A549 (cell line): ENCODE data around the gene EXOG. TPM values are rescaled to one million over a fixed set of nuclear protein-coding genes. Genes with fewer than 3 reads are reported as not detected.

Experiments used
- ATAC-seq, 2 experiments: fragments of 200-7000 bp in 1 of 2; fragments of >200 bp in 1 of 2; cut with Nextera tagmentation in 1 of 2; cut with Tn5 transposase in 1 of 2; 3 replicates each; pipeline versions ENCODE4 v1.8.0 to v1.9.1; 2018 to 2020; ENCODE audit warnings: mild to moderate bottlenecking in 1 of 2, moderate library complexity in 1 of 2
- CTCF ChIA-PET: fragments of 300-600 bp; sonication (Branson Sonifier 250); formaldehyde crosslinking; extraction: SDS; loops from one replicate; lab custom pipeline; 2021; ENCODE audit warnings: antibody characterized with exemption, inconsistent platforms; lab: Yijun Ruan, JAX
- POLR2A ChIA-PET: fragments of 350-600 bp; formaldehyde crosslinking; extraction: SDS; loops from one replicate; lab custom pipeline; 2021; ENCODE audit warnings: antibody characterized with exemption, inconsistent platforms; lab: Yijun Ruan, JAX
- DNase-seq, 2 experiments: peaks; one replicate each; pipeline versions ENCODE4 v3.0.0 to v3.0.0-alpha.2; 2011 to 2016; ENCODE audit warnings: low read depth in 1 of 2, low spot score in 1 of 2
- FAIRE-seq: peaks from 2 replicates; lab custom pipeline; 2011; peaks lifted over from hg19 to GRCh38; lab: Jason Lieb, UNC
- H3K27ac ChIP-seq, 2 experiments: fragments of >200 bp; sonication (Bioruptor Twin); formaldehyde crosslinking; 3 replicates each; pipeline ENCODE4 v1.5.1; 2016 to 2017
- H3K4me1 ChIP-seq: fragments of >200 bp; sonication (Bioruptor Twin); formaldehyde crosslinking; 3 replicates; pipeline ENCODE4 v1.6.1; 2016
- H3K4me2 ChIP-seq: fragments of >200 bp; sonication (Bioruptor Twin); formaldehyde crosslinking; 3 replicates; pipeline ENCODE4 v1.6.1; 2016
- H3K4me3 ChIP-seq: fragments of >200 bp; sonication (Bioruptor Twin); formaldehyde crosslinking; 3 replicates; pipeline ENCODE4 v1.5.1; 2016
- H3K9me3 ChIP-seq: fragments of >200 bp; sonication (Bioruptor Twin); formaldehyde crosslinking; 3 replicates; pipeline ENCODE4 v1.6.1; 2016
- BHLHE40 ChIP-seq: IDR thresholded peaks from 2 replicates; pipeline ENCODE4 v1.6.1; 2012; ENCODE audit warnings: low read depth, low read length, inconsistent platforms
- CHD2 ChIP-seq: fragments of 150-350 bp; IDR thresholded peaks from 2 replicates; pipeline ENCODE4 v1.6.1; 2014; ENCODE audit warnings: low read length; ENCODE audit not compliant: partially characterized antibody
- CHD4 ChIP-seq: fragments of 200-600 bp; sonication (generic); IDR thresholded peaks from 2 replicates; pipeline ENCODE4 v1.6.1; 2016; ENCODE audit warnings: antibody characterized with exemption, mild to moderate bottlenecking, borderline replicate concordance
- E2F6 ChIP-seq: IDR thresholded peaks from 2 replicates; pipeline ENCODE4 v1.6.1; 2012; ENCODE audit warnings: low read depth, borderline replicate concordance
- EHF ChIP-seq: fragments of 250-450 bp; sonication (Bioruptor Pico); IDR thresholded peaks from 2 replicates; pipeline ENCODE4 v1.5.0; 2020; ENCODE audit warnings: mild to moderate bottlenecking
- ELK1 ChIP-seq: fragments of 150-350 bp; IDR thresholded peaks from 2 replicates; pipeline ENCODE4 v1.6.1; 2014; ENCODE audit warnings: low read depth, mild to moderate bottlenecking, low read length
- ESRRA ChIP-seq: fragments of 150-350 bp; IDR thresholded peaks from 2 replicates; pipeline ENCODE4 v1.6.1; 2014; ENCODE audit warnings: mild to moderate bottlenecking, low read length, borderline replicate concordance
- FOSL2 ChIP-seq, 2 experiments: fragments of 450-650 bp in 1 of 2; fragments of >200 bp in 1 of 2; sonication (Bioruptor Twin) in 1 of 2; formaldehyde crosslinking; IDR thresholded peaks; 2 replicates each; pipeline versions ENCODE4 v1.5.0 to v1.6.1; 2016 to 2020; ENCODE audit warnings: mild to moderate bottlenecking in 1 of 2, moderate library complexity in 1 of 2
- FOXS1 ChIP-seq: fragments of 250-450 bp; sonication (Bioruptor Pico); IDR thresholded peaks from 2 replicates; pipeline ENCODE4 v1.5.0; 2020; ENCODE audit warnings: mild to moderate bottlenecking, moderate library complexity
- HEYL ChIP-seq: fragments of 250-450 bp; sonication (Bioruptor Pico); IDR thresholded peaks from 2 replicates; pipeline ENCODE4 v1.8.0; 2021; ENCODE audit warnings: mild to moderate bottlenecking, moderate library complexity
- HMGXB4 ChIP-seq: fragments of 250-450 bp; sonication (Bioruptor Pico); IDR thresholded peaks from 2 replicates; pipeline ENCODE4 v1.5.0; 2021; ENCODE audit warnings: mild to moderate bottlenecking, moderate library complexity, borderline replicate concordance
- JUN ChIP-seq, 2 experiments: fragments of >200 bp; sonication (Bioruptor Twin); formaldehyde crosslinking; IDR thresholded peaks; 2 replicates in 1 of 2; 3 replicates in 1 of 2; pipeline ENCODE4 v1.6.1; 2016 to 2017
- JUNB ChIP-seq: fragments of >200 bp; sonication (Bioruptor Twin); formaldehyde crosslinking; IDR thresholded peaks from 2 replicates; pipeline ENCODE4 v1.6.1; 2016
- KDM1A ChIP-seq: fragments of 200-600 bp; sonication (generic); IDR thresholded peaks from 2 replicates; pipeline ENCODE4 v1.6.1; 2016; ENCODE audit warnings: low read depth, mild to moderate bottlenecking
- MAX ChIP-seq: IDR thresholded peaks from 2 replicates; pipeline ENCODE4 v1.6.1; 2012
- NPAS2 ChIP-seq: fragments of 250-450 bp; sonication (Bioruptor Pico); IDR thresholded peaks from 2 replicates; pipeline ENCODE4 v1.8.0; 2022; ENCODE audit warnings: mild to moderate bottlenecking, moderate library complexity, borderline replicate concordance
- POLR2A ChIP-seq: IDR thresholded peaks from 2 replicates; pipeline ENCODE4 v1.6.1; 2012; ENCODE audit warnings: mild to moderate bottlenecking, low read length
- POLR2AphosphoS2 ChIP-seq: conservative IDR thresholded peaks from 2 replicates; pipeline ENCODE4 v1.6.1; 2012; ENCODE audit warnings: low read length, improper control_type of control experiment, inconsistent platforms
- RAD21 ChIP-seq, 2 experiments: fragments of >200 bp in 1 of 2; sonication (Bioruptor Twin) in 1 of 2; formaldehyde crosslinking in 1 of 2; IDR thresholded peaks in 1 of 2; conservative IDR thresholded peaks in 1 of 2; 2 replicates in 1 of 2; 3 replicates in 1 of 2; pipeline ENCODE4 v1.6.1; 2012 to 2018; ENCODE audit warnings: inconsistent platforms in 1 of 2
- RARB ChIP-seq: fragments of 250-450 bp; sonication (Bioruptor Pico); IDR thresholded peaks from 2 replicates; pipeline ENCODE4 v1.8.0; 2021; ENCODE audit warnings: mild to moderate bottlenecking, moderate library complexity
- RFX5 ChIP-seq: fragments of 450-650 bp; IDR thresholded peaks from 2 replicates; pipeline ENCODE4 v1.7.1; 2014; ENCODE audit warnings: antibody characterized with exemption, mild to moderate bottlenecking, moderate library complexity
- TFCP2L1 ChIP-seq: fragments of 250-450 bp; sonication (Bioruptor Pico); IDR thresholded peaks from 2 replicates; pipeline ENCODE4 v1.5.0; 2021; ENCODE audit warnings: mild to moderate bottlenecking
- ZC3H11A ChIP-seq: fragments of 450-650 bp; IDR thresholded peaks from 2 replicates; pipeline ENCODE4 v1.6.1; 2014; ENCODE audit warnings: antibody characterized with exemption, mild to moderate bottlenecking
- ZSCAN20 ChIP-seq: fragments of 250-450 bp; sonication (Bioruptor Pico); IDR thresholded peaks from 2 replicates; pipeline ENCODE4 v1.8.0; 2022; ENCODE audit warnings: mild to moderate bottlenecking, moderate library complexity
- WGBS: methylation state at CpG from one replicate; pipeline ENCODE4 v1.1.6; 2017; ENCODE audit errors: missing lambda C conversion rate; 5-methylcytosine and 5-hydroxymethylcytosine counted together
- polyA plus RNA-seq, 4 experiments: library from polyadenylated mRNA; depleted of rRNA in 3 of 4; stranded (reverse); fragments of >200 nt; fragmentation: RNase III in 1 of 4; extraction: RNeasy Plus Mini Kit Qiagen cat#74134 plus additional on column Dnase treatment in 1 of 4; gene quantifications; 2 replicates in 3 of 4; 3 replicates in 1 of 4; pipeline ENCODE4 v1.2.3, GENCODE V29; 2011 to 2017

Gene EXOG
- polyA plus RNA-seq, 2 of the 4 experiments (the other 2 are of a cell fraction) = 11.2 to 17.1 TPM

- FAIRE-seq (no peak), ATAC-seq (no peak), DNase-seq (no peak)
- Histone ChIP-seq H3K4me2 (no peak overlapping the region), H3K27ac (no peak overlapping the region), H3K4me3 (no peak overlapping the region), H3K4me1 (no peaks in the 10 kb centered on the region), H3K9me3 (peaks cover 24% of the 10 kb centered on the region)
- ChIA-PET CTCF (interaction anchor here (1.0 to 2.5 kb wide), 3 partner anchors 18 to 127 kb away, joined by 3 to 12 read pairs (median 6); partner anchors contain the start of genes EXOG and XYLB), POLR2A (no interaction called here)
- WGBS = 100% methylated on average over 1 of the region's 2 CpGs
- TF ChIP-seq RARB (CRISPR knock-in tag) = no peak
- no peak for TF ChIP-seq ELK1
- no peak for TF ChIP-seq RFX5
- no peak for TF ChIP-seq ZC3H11A
- TF ChIP-seq JUN (IDR thresholded peaks at IDR 0.05) = no peak
- TF ChIP-seq KDM1A = no peak
- TF ChIP-seq RAD21 (conservative IDR thresholded peaks at IDR 0.05 in 1 of 2, IDR thresholded peaks at IDR 0.05 in 1 of 2) = no peak
- no peak for TF ChIP-seq POLR2A
- TF ChIP-seq ZSCAN20 (CRISPR knock-in tag) = no peak
- no peak for TF ChIP-seq ESRRA
- TF ChIP-seq E2F6 = no peak
- no peak for TF ChIP-seq POLR2AphosphoS2
Measured at GRCh38 chr3:38473229-38473628, 22.9 kb upstream of the EXOG start.

- Histone ChIP-seq H3K4me3 (no peak overlapping the region), H3K9me3 (peaks cover 10% of the 10 kb centered on the region), H3K27ac (no peak overlapping the region), H3K4me2 (no peak overlapping the region), H3K4me1 (no peaks in the 10 kb centered on the region)
- ChIA-PET CTCF (interaction anchor here (1.0 to 1.3 kb wide), 2 partner anchors 128 to 357 kb away, joined by 3 read pairs; partner anchors contain the start of gene XYLB), POLR2A (no interaction called here)
- no peak for FAIRE-seq
- ATAC-seq = no peak
- no peak for TF ChIP-seq NPAS2 (CRISPR knock-in tag)
- TF ChIP-seq POLR2AphosphoS2 = no peak
- no peak for TF ChIP-seq FOXS1 (CRISPR knock-in tag)
- TF ChIP-seq JUNB = no peak
- TF ChIP-seq KDM1A = no peak
- TF ChIP-seq CHD4 = no peak
- no peak for TF ChIP-seq ZC3H11A
- TF ChIP-seq EHF (CRISPR knock-in tag) = no peak
- TF ChIP-seq ESRRA = no peak
- 87% methylated on average over 7 of the region's 7 CpGs for WGBS
- DNase-seq = no peak
Measured at GRCh38 chr3:38474928-38475605, 21.1 kb upstream of the EXOG start.

- POLR2A ChIA-PET = no interaction called here
- ATAC-seq = no peak
- no peak for DNase-seq
- CTCF ChIA-PET = interaction anchor here (1.0 to 1.3 kb wide), 2 partner anchors 129 to 358 kb away, joined by 3 read pairs; partner anchors contain the start of gene XYLB
- no peak overlapping the region for H3K27ac ChIP-seq
- no peak for FAIRE-seq
- TF ChIP-seq HMGXB4 (CRISPR knock-in tag) (no peak), MAX (no peak), RFX5 (no peak), TFCP2L1 (no peak), CHD2 (no peak), HEYL (CRISPR knock-in tag) (no peak), FOSL2 (IDR thresholded peaks at IDR 0.05) (no peak), FOSL2 (CRISPR knock-in tag; IDR thresholded peaks at IDR 0.05) (no peak), BHLHE40 (no peak)
- peaks cover 3% of the 10 kb centered on the region; the same call in 2 of the 3 replicates for H3K9me3 ChIP-seq
- H3K4me2 ChIP-seq = no peak overlapping the region
- H3K4me1 ChIP-seq = no peaks in the 10 kb centered on the region
- H3K4me3 ChIP-seq = no peak overlapping the region
- 88% methylated on average over 6 of the region's 6 CpGs for WGBS
Measured at GRCh38 chr3:38475716-38476115, 20.4 kb upstream of the EXOG start.
